K562 treated with DMSO at 1 percent for 48 hours (cell line): ENCODE measurements around the gene PGBD4. TPM values are rescaled to one million over a fixed set of nuclear protein-coding genes. Genes with fewer than 3 reads are reported as not detected.

ENCODE experiments used
- total RNA-seq: library from RNA; unstranded; fragments of 300-600 nt; gene quantifications from 2 replicates; pipeline ENCODE4 v1.2.3, GENCODE V29; 2022; ENCODE audit warnings: low replicate concordance; ENCODE audit errors: extremely low read depth

The PGBD4 gene
- total RNA-seq = not detected in 2 replicates

DNA sequence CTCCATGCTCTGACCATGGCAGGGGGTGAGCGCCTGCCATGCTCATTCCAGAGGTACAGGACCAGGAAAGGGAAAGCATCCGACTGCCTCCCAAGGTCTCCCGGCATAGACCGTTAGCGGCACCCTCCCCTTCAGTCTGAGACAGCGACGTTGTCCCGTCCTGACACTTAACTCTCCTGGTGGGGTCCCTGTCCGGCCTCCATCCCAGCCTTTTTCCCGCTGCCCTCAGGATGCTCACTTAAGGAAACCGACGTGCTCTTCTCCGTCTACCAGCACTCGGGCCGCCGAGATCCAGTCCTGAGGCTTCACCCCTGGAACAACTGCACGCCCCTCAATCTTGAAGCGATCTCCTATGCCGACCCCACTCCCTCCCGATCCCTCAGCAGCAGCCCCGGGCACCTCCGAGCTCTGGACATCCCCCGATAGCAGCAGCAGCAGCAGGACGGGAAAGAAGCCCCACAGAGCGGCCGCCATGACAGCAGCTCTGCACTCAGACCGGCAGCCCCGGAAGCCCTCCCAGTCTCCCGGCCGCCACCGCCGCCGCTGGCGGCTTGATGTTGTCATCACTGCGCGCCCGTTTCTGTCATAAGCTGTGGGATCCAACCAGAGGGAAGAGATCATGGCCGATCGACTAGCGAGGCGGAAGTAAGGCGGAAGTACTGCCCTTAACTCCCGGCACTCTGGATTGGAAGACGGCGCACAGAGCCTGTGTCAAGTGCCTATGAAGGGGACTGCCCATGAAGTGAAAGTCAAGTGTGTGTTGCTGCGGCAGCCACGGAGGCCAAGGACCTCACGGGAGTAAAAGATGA is at the start of gene PGBD4, which contains the start of gene EMC7:
Gene PGBD4 (plus strand): TSS at position 718 of the 809 bp plus-strand sequence. CDS start 449 bp downstream, outside the sequence.
Gene EMC7 (minus strand): TSS at position 497 of the 809 bp plus-strand sequence. CDS start 23 bp downstream, at position 474.

Other genes with a start within 250 kb of the PGBD4 start
- not detected in 2 replicates for gene CHRM5, start 133.6 kb upstream of the PGBD4 start, total RNA-seq
- gene AVEN, start 62.9 kb upstream of the PGBD4 start, total RNA-seq = not detected in 2 replicates
- not detected in 2 replicates for gene EMC7, start 221 bp upstream of the PGBD4 start, total RNA-seq
- gene KATNBL1, start 108.0 kb downstream of the PGBD4 start, total RNA-seq = not detected in 2 replicates
- not detected in 2 replicates for gene EMC4, start 122.9 kb downstream of the PGBD4 start, total RNA-seq
- not detected in 2 replicates for gene SLC12A6, start 235.7 kb downstream of the PGBD4 start, total RNA-seq
- not detected in 2 replicates for gene NOP10, start 241.1 kb downstream of the PGBD4 start, total RNA-seq
- not detected in 2 replicates for gene NUTM1, start 241.2 kb downstream of the PGBD4 start, total RNA-seq